ENCODE data around the gene SMYD3. TPM values are rescaled to one million over a fixed set of nuclear protein-coding genes. Genes with fewer than 3 reads are reported as not detected.

SMYD3 gene
- total and polyA plus RNA-seq, 9 of the 15 experiments (the other 6 are each of a cell fraction or from before 2014, with no cell fraction given), result 128 to 440 (median 197) TPM

- TF ChIP-seq RCOR1 (IDR thresholded peaks at IDR 0.05; ENCODE audit: borderline replicate concordance in 1 of 2, low read depth in 2 of 2, low read length in 2 of 2) (no peak), DACH1 (IDR thresholded peaks at IDR 0.05; ENCODE audit: partially characterized antibody) (no peak), TRIM25 (IDR thresholded peaks at IDR 0.05; ENCODE audit: borderline replicate concordance) (no peak), MYNN (IDR thresholded peaks at IDR 0.05) (no peak), MYNN (CRISPR knock-in tag; IDR thresholded peaks at IDR 0.05) (no peak), ZNF780A (CRISPR knock-in tag; IDR thresholded peaks at IDR 0.05) (no peak), VEZF1 (CRISPR knock-in tag; IDR thresholded peaks at IDR 0.05) (no peak), GMEB1 (CRISPR knock-in tag; IDR thresholded peaks at IDR 0.05) (no peak), LEF1 (IDR thresholded peaks at IDR 0.05) (no peak), ATF2 (CRISPR knock-in tag; IDR thresholded peaks at IDR 0.05) (no peak), ATF3 (IDR thresholded peaks at IDR 0.05) (no peak), ATF3 (CRISPR knock-in tag; conservative IDR thresholded peaks at IDR 0.05) (no peak), RFX1 (IDR thresholded peaks at IDR 0.05) (no peak), MAZ (CRISPR knock-in tag; conservative IDR thresholded peaks at IDR 0.05 in 1 of 2, IDR thresholded peaks at IDR 0.05 in 1 of 2) (no peak), SRF (CRISPR knock-in tag; IDR thresholded peaks at IDR 0.05) (no peak), CHCHD3 (CRISPR knock-in tag; IDR thresholded peaks at IDR 0.05) (no peak), KLF6 (CRISPR knock-in tag; IDR thresholded peaks at IDR 0.05; ENCODE audit: borderline replicate concordance) (no peak), MAFF (IDR thresholded peaks at IDR 0.05; ENCODE audit: low read length) (peak; percentile 47; the same call in 1 of the 2 replicates), MAFK (IDR thresholded peaks at IDR 0.05; ENCODE audit: low read length) (0 out of 2 replicates have a peak, but pooled peaks have one; percentile 15), MTF1 (CRISPR knock-in tag; IDR thresholded peaks at IDR 0.05; ENCODE audit: borderline replicate concordance) (no peak), FOXJ3 (CRISPR knock-in tag; IDR thresholded peaks at IDR 0.05) (no peak), KDM1A (IDR thresholded peaks at IDR 0.05) (no peak)
These were observed 308.8 kb downstream of the SMYD3 start (continued) for GRCh38 chr1:246198115-246198816.

Measured in K562 (cell line).